GM12892 (cell line): Measurements from ENCODE around the gene DLGAP1.

Experiments
- POLR2A ChIP-seq: IDR thresholded peaks from 2 replicates; pipeline ENCODE4 v1.6.1; 2011; ENCODE audit warnings: low read depth, low read length, control low read depth
- POLR2AphosphoS5 ChIP-seq: IDR thresholded peaks from 2 replicates; pipeline ENCODE4 v1.6.1; 2011; ENCODE audit warnings: low read depth, low read length, control low read depth

GRCh38 chr18:4251206-4251605, 203.9 kb downstream of the DLGAP1 start:
- TF ChIP-seq POLR2AphosphoS5 = no peak
- TF ChIP-seq POLR2A = no peak
